HG03135 (cell line): ENCODE data around the gene ST6GAL1.
"Not testable (repeated sequence)": the region's sequence is repeated elsewhere in the genome, so short reads cannot be mapped to it uniquely, and the experiment has no call there.

Experiments
- ATAC-seq: cut with Tn5 transposase; IDR thresholded peaks from one replicate; pipeline ENCODE4 v1.9.1; 2021; ENCODE audit warnings: mild to moderate bottlenecking, moderate library complexity; ENCODE audit not compliant: unreplicated experiment

ST6GAL1 gene

DNA sequence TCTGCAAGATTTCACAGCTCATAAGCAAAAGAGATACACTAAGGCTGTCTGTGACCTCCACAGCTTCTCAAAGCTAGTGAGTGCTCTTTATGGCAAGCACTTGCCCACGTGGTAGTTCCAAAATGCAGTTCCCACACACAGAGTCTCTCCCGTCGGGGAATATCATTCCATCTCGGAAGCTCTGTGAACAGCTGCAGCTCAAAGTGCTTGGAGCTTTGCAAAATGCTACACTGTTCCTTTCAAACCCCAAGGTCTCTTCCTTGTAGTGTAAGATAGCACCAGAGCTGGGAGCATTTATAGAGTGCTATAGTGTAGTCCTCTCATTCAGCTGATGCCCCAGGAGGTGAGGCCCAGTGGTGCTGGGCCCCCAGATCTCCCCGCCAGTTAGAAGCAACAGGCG, 36.1 kb downstream of the ST6GAL1 start:
- ATAC-seq, result no peak

DNA sequence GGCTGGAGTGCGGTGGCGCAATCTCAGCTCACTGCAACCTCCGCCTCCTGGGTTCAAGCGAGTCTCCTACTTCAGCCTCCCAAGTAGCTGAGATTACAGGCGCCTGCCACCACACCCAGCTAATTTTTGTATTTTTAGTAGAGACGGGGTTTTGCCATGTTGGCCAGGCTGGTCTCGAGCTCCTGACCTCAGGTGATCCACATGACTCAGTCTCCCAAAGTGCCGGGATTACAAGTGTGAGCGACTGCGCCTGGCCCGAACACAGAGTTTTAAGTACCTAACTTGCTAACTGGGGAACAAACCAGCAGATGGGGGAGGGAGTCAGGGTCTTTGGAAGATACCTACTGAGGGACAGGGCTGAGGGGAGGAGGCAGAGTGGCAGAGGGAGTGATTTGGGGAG, 36.9 kb downstream of the ST6GAL1 start:
- not testable (repeated sequence) for ATAC-seq

DNA sequence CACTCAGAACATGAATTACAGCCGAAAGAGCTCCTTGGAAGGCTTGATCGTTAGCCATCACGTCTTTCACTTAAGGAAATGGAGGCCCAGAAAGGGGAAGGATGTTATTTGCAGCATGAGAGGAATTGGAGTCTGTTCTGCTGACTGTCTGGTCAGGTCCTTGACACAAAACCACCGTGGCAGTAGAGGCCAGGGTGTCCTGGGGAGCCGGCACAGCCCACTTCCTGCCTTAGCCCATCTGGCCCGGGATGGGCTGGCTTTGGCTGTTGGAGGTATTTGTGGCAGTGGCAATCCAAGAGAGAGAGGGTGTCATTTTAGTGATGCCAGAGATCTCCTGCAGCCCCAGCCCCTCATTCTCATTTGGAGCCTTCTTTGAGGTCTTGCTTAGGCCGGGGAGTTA, 37.4 kb downstream of the ST6GAL1 start:
- ATAC-seq, result no peak

DNA sequence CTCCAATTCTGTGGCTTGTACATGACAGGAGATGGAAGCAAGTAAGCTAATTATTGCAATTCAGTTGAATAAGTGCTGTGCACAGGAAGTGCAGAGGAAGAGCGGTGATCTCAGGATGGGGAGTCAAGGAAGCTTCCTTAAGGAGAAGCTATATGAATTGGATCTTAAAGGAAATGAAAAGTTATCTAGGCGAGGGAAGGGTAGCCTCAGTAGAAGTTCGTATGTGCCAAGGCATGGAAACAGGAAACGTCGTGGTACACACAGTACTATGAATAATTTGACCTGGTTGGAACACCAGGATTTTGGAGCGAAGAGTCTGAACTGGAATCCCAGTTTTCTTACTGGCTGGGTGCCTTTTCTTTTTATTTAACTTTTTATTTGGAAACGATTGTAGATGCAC, 39.3 kb downstream of the ST6GAL1 start:
- ATAC-seq, result no peak

DNA sequence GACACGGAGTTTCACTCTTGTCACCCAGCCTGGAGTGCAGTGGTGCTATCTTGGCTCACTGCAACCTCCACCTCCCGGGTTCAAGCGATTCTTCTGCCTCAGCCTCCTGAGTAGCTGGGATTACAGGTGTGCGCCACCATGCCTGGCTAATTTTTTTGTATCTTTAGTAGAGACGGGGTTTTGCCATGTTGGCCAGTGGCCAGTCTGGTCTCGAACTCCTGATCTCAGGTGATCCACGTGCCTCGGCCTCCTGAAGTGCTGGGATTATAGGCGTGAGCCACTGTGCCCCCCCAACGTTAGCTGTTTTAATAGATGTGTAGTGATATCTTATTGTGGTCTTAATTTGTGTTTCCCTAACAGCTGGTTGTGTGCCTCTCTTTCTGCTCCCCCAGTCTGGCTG, 40.8 kb downstream of the ST6GAL1 start:
- ATAC-seq, result not testable (repeated sequence)

DNA sequence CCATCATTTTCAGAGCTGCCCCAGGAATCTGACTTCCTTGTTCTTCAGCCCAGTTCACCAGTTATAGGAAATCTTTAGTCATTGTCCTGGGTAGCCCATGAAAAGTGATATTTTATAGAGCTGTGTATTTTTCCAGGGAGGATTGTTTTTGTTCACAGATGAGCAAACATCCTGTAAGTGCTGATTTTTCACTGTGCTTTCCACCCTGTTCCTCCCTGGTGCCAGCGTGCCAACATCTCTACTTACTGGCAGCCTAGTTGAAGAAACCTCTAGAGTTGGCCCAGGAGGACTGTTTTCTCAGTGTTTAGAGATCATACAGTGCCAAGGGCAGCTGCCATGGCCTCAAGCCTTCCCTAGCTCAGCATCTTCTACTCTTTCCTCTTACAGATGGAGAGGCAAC, 41.3 kb downstream of the ST6GAL1 start:
- ATAC-seq, result no peak

DNA sequence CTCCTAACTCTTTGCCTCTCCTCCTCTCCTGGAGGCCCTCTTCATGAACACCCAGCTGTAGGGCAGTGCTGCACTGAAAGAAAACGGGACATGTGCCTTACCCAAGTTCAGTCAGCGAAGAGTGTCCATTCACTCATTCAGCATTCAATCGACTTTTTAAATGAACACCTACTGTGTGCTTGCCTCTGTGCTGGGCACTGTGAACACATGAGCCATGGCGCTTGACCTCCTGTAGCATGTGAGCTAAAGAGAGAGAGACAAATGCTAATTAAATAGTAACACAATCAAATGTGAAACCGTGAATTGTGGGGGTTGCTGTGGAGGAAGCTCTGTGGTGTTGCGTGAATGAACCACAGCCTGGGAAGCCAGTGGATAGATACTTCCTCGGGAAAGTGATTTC, 43.4 kb downstream of the ST6GAL1 start:
- ATAC-seq, result no peak

DNA sequence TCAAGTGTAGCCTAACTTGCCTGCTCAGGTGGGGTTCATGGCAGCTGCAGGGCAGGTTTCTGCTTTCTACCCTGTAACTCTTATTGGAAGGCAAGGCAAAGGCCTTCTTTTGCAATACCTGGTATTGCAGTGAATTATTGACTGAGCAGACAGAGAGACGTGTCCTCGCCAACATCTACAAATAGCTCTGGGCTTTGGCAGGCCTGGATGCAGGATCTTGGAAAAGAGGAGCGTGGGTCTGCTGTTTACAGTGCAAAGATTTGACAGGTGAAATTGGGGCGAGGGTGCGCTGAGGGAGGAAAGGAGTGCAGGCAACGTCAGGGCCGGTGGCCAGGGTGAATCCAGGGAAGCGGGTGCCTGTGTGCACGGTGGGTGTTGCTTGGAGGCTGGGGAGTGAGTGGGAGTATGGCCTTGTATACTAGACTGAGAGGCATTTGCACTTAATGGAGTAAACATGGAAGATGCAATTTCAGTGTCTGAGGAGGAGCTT, 44.5 kb downstream of the ST6GAL1 start:
- ATAC-seq, result no peak

DNA sequence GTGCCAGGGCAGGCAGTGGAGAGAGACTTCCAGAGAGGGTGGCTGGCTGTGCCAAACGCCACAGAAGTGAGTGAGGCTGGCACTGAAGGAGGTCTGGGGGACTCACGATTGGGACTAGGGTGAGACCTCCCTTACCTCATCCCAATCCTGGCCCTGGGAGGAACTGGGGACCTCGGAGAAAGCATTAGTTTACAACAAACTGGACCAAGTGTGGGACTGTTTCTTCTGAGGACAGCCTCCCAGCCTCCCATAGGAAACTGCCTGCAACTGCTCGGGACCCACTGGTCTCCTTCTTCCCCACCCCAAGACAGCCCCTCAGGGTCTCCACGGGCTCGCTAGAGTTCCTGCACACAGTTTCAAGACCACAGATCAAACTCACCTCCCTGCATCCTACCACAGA, 45.4 kb downstream of the ST6GAL1 start:
- no peak for ATAC-seq

DNA sequence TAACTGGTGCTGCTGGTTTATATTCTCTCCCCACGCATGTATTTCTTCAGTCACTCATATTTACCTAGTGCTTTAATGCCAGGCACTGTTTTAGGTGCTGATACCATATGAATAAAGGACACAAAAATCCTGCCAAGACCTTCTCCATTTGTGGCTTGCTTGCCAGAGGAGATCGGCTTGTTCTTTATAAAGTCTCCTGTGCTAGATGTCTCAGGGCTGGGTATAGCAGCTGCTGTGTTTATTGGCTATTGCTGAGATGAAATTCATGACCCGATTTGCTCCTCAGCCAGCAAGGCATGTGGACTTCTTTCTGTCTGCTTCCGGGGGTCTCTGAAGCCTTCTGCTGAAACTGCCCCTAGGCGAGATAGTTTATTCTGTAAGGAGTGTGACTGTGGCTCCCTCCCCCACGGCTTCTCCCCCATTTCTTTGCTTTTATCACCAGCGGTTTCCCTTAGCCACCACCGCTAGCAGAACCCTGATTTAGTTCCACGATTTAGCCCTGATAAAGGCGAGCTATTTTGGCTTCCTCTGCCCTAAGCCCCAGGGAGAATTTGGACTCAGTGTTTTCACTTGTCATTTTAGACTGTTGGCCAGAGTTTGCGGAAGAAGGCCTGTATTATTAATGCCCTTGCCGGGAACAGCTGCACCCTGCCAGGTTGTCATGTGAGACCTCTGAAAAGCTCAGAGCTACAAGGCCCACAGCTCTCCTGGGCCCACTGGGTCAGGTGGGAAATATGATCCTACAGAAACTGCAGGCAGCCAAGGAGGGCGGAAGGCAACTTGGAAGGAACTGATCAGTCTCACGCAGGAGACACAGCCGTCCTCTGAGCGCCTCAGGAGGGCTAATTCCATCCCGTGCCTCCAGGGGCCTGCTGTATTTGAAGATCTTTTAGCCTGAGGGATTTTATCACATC, 46.8 kb downstream of the ST6GAL1 start:
- no peak for ATAC-seq

DNA sequence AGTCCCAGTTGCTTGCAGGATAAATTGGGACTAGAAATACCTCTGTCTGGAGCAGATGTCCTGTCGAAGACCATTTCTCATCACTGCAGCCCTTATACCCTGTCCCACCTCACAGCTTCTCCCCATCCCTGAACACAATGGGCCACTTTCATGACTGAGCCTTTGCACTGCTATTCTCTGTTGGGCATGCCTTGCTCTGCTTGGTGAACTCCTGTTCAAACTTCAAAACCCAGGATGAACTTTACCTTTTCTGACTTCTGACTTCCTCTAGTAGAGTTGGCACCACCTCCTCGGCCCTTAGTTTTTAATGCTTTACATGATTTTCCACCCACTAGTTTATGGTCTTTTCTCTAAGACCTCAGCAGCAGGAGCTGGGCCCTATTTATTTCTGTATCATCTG, 48.4 kb downstream of the ST6GAL1 start:
- ATAC-seq, result no peak

DNA sequence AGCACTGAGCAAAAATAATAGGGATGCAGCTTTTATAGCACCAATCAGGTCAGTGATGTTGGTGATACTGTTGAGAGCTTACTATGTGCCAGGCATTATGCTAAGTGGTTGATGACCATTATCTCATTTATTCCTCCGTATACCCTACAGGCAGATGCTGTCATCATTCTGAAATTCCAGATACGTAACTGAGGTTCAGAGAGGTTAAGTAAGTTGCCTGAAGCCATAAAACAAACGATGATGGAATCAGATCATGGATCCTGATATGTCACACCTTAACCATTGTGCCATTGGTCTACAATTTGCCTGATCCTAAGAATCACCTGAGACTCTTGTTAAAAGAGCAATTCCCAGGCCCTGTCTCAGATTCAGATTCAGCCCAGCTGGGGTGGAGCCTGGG, 49.5 kb downstream of the ST6GAL1 start:
- ATAC-seq, result no peak

DNA sequence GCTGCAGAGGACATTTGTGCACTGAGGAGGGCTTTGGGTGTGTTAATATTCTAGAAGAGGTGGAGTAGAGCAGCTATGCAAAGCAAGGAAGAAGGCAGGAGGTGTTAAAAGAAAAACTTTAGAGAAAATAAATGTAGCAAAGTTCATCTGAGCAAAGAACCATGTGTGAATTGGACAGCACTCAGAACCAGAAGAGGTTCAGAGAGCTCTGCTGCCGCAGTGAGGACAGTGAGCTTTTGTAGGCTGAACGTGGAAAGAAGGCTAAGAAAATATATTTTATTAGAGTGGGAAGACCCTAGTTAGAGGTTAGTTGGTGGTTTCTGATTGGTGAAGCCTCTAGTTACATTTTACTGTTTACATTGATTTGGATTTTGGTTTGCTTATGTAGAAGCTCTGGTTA, 50.7 kb downstream of the ST6GAL1 start:
- ATAC-seq, result no peak

DNA sequence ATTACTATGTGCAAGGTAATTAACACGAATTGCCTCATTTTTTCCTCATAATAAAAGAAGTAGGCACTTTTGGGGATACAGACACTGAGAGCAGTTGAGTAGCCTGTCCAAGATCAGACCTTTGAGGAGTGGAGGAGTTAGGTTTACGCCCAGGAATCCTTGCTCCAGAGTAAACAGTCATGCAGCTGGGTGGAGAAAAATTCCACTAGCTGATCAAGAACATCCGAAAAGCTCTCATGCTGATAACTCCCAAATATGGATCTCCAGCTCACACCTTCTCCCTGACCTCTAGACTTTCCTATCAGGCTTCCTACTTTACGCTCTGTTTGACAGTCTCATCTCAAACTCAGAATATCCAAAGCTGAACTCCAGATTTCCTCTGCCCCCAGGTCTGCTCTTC, 53.3 kb downstream of the ST6GAL1 start:
- ATAC-seq, result no peak

DNA sequence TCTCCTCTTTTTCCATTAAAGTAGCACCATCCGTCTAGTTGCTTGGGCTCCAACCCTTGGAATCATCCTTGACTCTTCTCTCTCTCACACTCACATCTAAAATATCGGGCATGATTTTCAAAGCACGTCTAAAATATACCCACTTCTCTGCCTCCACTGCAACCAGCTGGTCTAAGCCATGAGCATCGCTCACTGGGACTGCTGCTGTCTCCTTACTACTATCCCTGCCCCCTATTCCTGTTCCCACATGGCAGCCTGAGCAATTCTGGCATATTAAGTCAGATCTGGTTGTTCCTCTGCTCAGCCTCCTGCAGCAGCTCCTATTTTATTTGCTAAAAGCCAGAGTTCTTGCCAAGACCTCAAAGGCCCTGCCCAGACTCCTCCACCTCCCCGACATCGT, 53.7 kb downstream of the ST6GAL1 start:
- ATAC-seq, result no peak

DNA sequence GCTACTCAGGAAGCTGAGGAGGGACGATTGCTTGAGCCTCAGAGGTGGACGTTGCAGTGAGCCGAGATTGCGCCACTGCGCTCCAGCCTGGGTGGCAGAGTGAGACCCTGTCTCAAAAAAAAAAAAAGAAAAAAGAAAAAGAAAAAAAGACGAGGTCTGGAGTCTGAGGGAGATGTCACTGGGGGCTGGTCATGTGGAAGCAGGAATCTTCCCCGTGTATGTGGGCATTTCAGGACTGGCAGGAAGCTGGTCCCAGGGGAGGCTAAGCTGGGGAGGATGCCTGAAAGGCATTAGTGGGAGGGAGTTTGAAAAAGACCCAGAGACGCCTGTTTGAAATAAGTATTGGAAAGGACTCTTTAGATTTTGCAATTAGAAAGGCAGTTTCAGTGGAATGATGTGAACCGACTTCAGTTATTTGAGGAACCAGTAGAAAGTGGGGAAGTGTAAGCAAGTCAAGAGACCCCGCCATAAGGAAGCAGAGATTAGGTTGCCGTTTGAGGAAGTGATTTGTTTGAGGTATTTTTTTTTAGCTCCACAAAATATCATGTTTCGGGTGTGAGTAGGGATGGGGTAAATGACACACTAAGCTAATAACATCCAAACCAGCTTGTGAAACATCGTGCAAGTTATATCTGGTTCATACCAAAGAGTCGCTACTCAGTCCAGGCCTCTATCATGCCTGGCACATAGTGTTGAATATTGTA, 55.5 kb downstream of the ST6GAL1 start:
- no peak for ATAC-seq

DNA sequence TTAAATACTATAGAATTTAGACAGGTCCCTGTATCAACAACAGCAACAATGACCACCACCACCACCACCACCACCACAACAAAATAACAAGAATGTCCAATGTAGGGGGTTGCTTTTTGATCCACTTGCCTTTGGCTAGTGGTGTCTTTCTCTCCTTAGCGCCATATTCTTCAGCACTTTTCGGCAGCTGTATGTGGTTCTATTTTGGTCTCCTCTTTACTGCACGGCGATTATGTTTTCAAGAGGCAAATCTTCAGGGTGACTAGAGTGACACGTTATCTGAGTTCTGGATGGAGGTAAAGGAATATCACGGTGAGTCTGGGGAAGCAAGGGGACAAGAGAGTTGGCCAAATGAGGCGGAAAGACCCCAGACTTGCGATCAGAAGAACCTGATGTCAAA, 56.1 kb downstream of the ST6GAL1 start:
- ATAC-seq, result no peak

DNA sequence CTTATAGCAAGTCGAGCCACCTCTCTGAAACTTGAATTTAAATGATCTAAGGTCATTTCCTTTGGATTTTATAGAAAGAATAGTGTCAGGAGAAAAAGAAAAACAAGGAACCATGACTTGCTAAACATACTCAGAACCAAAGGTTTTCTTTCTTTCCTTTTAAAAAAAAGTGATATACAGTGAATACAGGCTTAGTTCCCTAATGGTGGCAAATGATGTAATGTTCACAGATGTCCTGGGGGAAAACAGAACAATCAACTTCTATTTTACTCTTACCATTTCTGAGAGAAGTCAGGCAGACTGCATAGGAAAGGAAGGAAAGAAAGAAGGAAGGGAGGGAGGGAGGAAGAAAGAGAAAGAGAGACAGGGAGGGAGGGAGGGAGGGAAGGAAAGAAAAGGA, 56.5 kb downstream of the ST6GAL1 start:
- no peak for ATAC-seq

DNA sequence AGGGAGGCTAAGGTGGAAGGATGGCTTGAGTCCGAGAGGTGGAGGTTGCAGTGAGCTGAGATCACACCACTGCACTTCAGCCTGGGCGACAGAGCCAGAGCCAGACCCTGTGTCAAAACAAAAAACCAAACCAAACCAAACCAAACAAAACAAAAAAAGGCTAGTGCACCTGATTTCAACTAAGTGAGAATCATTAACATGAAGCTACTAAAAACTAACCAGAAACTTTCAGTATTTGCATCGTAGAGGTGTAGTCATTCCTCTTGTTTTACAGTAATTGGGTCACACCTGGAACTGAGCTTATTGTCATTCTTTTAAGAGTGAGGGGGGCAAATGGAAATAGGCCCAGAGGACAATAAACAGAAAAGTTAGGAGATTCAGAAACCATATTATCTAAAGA, 58.5 kb downstream of the ST6GAL1 start:
- ATAC-seq, result peak; percentile 81

DNA sequence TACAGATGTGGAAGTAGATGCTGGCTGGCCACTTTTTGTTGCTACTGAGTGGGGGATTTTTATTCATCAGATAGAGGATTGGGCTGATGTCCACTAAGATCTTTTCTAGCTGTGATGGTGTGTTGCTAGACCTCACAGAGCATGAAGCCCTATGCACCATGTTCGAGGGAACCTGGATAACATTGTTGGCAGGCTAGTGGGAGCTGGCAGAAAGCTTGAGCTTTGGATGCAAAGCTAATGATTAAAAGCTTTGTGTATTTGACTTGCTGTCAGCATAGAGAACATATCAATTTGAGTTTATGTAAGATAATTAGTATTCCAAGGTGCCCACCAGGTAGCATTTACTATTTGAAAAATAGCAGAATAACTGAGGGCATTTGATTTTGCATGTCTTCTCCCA, 59.1 kb downstream of the ST6GAL1 start:
- no peak for ATAC-seq

DNA sequence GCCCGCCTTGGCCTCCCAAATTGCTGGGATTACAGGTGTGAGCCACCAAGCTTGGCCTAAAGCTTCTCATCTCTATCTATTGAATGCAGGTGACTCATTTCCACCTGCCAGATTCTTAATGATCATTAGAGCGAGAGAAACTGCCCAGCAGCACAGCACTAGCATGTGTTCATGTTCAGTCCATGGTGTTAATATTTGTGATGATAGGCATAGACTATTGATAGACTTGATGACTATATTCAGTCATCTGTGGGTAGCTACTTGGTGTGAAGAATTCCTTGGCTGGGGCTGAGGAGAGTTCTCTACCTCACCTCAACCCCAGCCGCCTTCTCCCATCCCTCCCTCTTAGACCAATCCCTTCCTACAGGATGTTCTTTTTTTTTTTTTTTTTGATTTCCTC, 60.0 kb downstream of the ST6GAL1 start:
- ATAC-seq, result no peak

DNA sequence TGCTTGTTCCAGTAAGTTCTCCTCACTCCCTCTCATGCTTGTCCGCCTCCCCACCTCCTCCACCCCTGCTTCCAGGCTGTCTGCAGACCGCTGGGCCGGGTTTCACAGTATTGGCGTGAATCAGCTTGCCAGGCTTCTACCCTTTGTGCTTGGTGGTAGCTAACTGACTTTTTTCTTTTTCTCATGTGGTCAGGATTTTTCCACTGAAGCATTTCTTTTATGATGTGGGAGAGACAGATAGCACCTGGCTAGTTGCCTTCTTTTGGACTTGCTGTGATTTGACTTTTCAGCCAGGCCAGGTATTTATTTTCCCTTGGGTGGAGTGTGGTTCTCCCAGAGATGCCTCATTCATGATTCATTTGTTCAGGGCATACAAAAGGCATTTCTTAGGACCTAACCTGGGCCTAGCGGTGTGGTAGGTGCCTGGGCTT, 60.6 kb downstream of the ST6GAL1 start:
- no peak for ATAC-seq
